MCF 10A (cell line): ENCODE measurements around the gene EPO. TPM values are rescaled to one million over a fixed set of nuclear protein-coding genes. Genes with fewer than 3 reads are reported as not detected.
A peak's percentile ranks its signal among the peaks of the same experiment; 100 is the strongest.

ENCODE experiments used
- Bru-seq: library from RNA; stranded (reverse); fragments of 400-500 nt; gene quantifications from one replicate; lab custom pipeline; 2021; lab: Mats Ljungman, UMichigan
- BruChase-seq, 2 experiments: library from RNA; stranded (reverse); fragments of 400-500 nt; gene quantifications; one replicate each; lab custom pipeline; 2021; lab: Mats Ljungman, UMichigan
- BruUV-seq: library from RNA; stranded (reverse); fragments of 400-500 nt; replicated peaks from 2 replicates; lab custom pipeline; 2021; lab: Mats Ljungman, UMichigan
- CTCF ChIA-PET: fragments of 300-600 bp; sonication (Branson Sonifier 250); formaldehyde crosslinking; extraction: SDS; loops from one replicate; lab custom pipeline; 2021; ENCODE audit warnings: antibody characterized with exemption, inconsistent platforms; lab: Yijun Ruan, JAX
- POLR2A ChIA-PET: fragments of 300-600, 350-650 bp; sonication (Branson Sonifier 250); formaldehyde crosslinking; extraction: SDS; loops from one replicate; lab custom pipeline; 2020; ENCODE audit warnings: antibody characterized with exemption, inconsistent platforms; lab: Yijun Ruan, JAX
- DNase-seq: peaks from one replicate; pipeline ENCODE4 v3.0.0-alpha.2; 2018; ENCODE audit not compliant: unreplicated experiment
- H3K27ac Mint-ChIP-seq: one replicate; pipeline ENCODE4 v1.8.0; 2022; ENCODE audit warnings: mild to moderate bottlenecking, low read depth, mixed read lengths; ENCODE audit not compliant: unreplicated experiment
- H3K27me3 Mint-ChIP-seq: one replicate; pipeline ENCODE4 v1.8.0; 2022; ENCODE audit warnings: mixed read lengths; ENCODE audit not compliant: insufficient read depth, unreplicated experiment
- H3K36me3 Mint-ChIP-seq: one replicate; pipeline ENCODE4 v1.8.0; 2022; ENCODE audit warnings: mild to moderate bottlenecking, moderate library complexity, mixed read lengths; ENCODE audit not compliant: insufficient read depth, unreplicated experiment
- H3K4me1 Mint-ChIP-seq: one replicate; pipeline ENCODE4 v1.8.0; 2022; ENCODE audit warnings: mixed read lengths; ENCODE audit not compliant: insufficient read depth, unreplicated experiment
- H3K4me3 Mint-ChIP-seq: one replicate; pipeline ENCODE4 v1.8.0; 2022; ENCODE audit warnings: mild to moderate bottlenecking, moderate library complexity, mixed read lengths; ENCODE audit not compliant: unreplicated experiment
- H3K9me3 Mint-ChIP-seq: one replicate; pipeline ENCODE4 v1.8.0; 2022; ENCODE audit warnings: mixed read lengths; ENCODE audit not compliant: unreplicated experiment
- intact Hi-C: fragments of 100-400 bp; cut with micrococcal nuclease; formaldehyde crosslinking; loops from 2 replicates; pipeline ENCODE4 v1.14.1; 2022
- long read RNA-seq: library from polyadenylated mRNA; stranded (forward); transcript quantifications from one replicate; pipeline ENCODE4 v2.0.0, GENCODE V29; 2022
- total RNA-seq: library from RNA; stranded (reverse); gene quantifications from 2 replicates; pipeline ENCODE4 v1.2.3, GENCODE V29; 2022
- TF ChIP-seq, protein P1 (sequence below): fragments of 200-600 bp; IDR thresholded peaks from one replicate; pipeline ENCODE4 v1.8.0; 2022; ENCODE audit warnings: antibody characterized with exemption, mild to moderate bottlenecking; ENCODE audit not compliant: unreplicated experiment

The EPO gene
- total RNA-seq (not detected in 2 replicates), Bru-seq, nascent RNA (percentile 15 among the genes with signal in this experiment), BruChase-seq, experiment 1, labeled RNA remaining after a 6-hour chase (percentile 26 among the genes with signal in this experiment), BruChase-seq, experiment 2, labeled RNA remaining after a 2-hour chase (percentile 17 among the genes with signal in this experiment)
- long read RNA-seq: 0 reads

DNA sequence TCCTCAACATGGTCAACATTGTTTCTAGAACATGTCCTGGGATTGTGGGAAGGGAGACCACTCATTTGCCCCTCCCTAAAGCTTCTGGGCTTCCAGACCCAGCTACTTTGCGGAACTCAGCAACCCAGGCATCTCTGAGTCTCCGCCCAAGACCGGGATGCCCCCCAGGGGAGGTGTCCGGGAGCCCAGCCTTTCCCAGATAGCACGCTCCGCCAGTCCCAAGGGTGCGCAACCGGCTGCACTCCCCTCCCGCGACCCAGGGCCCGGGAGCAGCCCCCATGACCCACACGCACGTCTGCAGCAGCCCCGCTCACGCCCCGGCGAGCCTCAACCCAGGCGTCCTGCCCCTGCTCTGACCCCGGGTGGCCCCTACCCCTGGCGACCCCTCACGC, at the start of gene EPO:
EPO (plus strand) TSS at position 190 of the 392 bp plus-strand sequence. CDS start 513 bp downstream, outside the sequence.
- Mint-ChIP-seq H3K27me3 (peaks cover 48% of the 10 kb centered on the region), H3K36me3 (no peaks in the 10 kb centered on the region), H3K4me3 (no peak within 1 kb of the TSS), H3K4me1 (peaks cover 3% of the 10 kb centered on the region), H3K27ac (no peak within 1 kb of the TSS), H3K9me3 (no peaks in the 10 kb centered on the region)
- TF ChIP-seq, protein P1, sequence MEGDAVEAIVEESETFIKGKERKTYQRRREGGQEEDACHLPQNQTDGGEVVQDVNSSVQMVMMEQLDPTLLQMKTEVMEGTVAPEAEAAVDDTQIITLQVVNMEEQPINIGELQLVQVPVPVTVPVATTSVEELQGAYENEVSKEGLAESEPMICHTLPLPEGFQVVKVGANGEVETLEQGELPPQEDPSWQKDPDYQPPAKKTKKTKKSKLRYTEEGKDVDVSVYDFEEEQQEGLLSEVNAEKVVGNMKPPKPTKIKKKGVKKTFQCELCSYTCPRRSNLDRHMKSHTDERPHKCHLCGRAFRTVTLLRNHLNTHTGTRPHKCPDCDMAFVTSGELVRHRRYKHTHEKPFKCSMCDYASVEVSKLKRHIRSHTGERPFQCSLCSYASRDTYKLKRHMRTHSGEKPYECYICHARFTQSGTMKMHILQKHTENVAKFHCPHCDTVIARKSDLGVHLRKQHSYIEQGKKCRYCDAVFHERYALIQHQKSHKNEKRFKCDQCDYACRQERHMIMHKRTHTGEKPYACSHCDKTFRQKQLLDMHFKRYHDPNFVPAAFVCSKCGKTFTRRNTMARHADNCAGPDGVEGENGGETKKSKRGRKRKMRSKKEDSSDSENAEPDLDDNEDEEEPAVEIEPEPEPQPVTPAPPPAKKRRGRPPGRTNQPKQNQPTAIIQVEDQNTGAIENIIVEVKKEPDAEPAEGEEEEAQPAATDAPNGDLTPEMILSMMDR: no peak
- ChIA-PET POLR2A (interaction anchor here (0.7 to 2.3 kb wide), 3 partner anchors 14 to 132 kb away, joined by 3 to 9 read pairs (median 4); partner anchors contain the start of genes POP7 and SLC12A9), CTCF (interaction anchor here (0.6 to 3.5 kb wide), 9 partner anchors 14 to 1552 kb away, joined by 3 to 31 read pairs (median 4); partner anchors contain the start of genes POP7 and SLC12A9)
- DNase-seq: no peak
- intact Hi-C loops: loop anchor here (1.0 to 10.0 kb wide), 2 partner anchors 132 to 335 kb away; partner anchors contain the start of gene SLC12A9
- no TSS peak for BruUV-seq

DNA sequence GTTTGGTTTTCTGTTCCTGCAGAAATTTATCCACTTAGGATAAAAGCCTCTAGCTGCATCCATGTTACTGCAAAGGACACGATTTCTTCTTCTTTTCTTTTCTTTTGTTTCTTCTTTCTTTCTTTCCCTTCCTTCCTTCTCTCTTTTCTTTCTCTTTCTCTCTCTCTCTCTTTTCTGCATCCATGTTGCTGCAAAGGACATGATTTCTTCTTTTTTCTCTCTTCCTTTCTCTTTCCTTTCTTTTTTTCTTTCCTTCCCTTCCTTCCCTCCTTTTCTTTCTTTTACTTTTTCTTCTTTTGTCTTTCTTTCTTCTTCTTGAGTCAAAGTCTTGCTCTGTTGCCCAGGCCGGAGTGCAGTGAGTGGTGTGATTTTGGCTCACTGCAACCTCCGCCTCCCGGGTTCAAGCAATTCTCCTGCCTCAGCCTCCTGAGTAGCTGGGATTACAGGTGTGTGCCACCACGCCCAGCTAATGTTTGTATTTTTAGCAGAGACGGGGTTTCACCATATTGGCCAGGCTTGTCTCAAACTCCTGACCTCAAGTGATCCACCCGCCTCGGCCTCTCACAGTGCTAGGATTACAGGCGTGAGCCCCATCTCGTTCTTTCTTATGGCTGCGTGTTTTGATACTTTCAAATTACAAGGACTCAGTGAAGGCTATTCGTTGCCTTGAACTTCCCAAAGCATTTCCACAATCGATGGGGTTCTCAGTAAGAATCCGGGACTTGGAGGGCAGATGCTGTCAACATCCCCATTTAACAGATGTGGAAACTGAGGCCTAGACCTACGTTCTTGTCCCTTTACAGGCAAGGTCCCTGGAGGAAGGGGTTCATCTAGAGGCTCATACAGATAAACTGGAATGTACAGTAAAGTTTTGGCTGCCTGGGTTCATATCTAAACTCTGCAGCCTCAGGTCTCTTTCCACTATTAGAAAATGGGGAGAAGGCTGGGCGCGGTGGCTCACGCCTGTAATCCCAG, 48.6 kb upstream of the EPO start:
- ChIA-PET CTCF (no interaction called here), POLR2A (interaction anchor here (1.4 to 1.7 kb wide), 2 partner anchors 55 to 235 kb away, joined by 3 to 6 read pairs; partner anchors contain the start of gene PPP1R35)
- Mint-ChIP-seq H3K4me3 (no peak overlapping the region), H3K36me3 (peaks cover 5% of the 10 kb centered on the region), H3K4me1 (peaks cover 11% of the 10 kb centered on the region), H3K9me3 (no peaks in the 10 kb centered on the region), H3K27ac (no peak overlapping the region), H3K27me3 (no peaks in the 10 kb centered on the region)
- no TSS peak for BruUV-seq
- intact Hi-C loops: loop anchor here (5.0 kb wide), 2 partner anchors 44 to 194 kb away; partner anchors contain the start of gene TSC22D4
- DNase-seq: no peak
- TF ChIP-seq, protein P1: no peak

DNA sequence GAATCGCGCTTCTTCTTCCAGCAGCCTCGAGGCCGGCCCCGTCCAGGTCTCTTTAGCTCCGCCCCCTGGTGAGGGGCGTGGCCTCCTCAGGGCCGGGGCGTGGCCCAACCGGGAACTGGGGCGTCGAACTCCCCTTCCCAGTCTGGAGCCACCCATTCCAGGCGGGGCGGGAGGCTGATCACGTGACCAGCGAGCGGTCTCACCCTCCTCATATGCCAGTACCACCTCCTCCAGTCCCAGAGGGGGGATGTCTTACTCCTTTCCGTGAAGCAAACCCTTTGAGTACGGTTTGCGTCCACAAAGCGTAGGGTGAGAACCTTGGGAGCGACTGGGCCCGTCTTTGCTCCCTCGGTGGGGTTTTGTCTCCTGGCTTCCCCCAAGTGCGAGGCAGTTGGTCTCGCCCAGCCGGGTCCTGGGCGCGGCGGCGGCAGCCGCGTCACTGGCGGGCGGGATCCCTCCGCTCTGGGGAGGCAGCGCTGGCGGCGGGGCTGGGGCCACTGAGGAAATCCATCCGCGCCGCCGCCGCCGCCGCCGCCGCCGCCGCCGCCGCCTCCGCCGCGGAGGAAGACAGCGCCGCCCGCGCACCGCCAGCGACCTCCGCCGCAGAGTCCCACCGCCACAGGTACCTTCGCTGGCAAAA, 46.8 kb upstream of the EPO start, which contains the start of gene GNB2:
GNB2 (plus strand) TSS at position 439 of the 640 bp plus-strand sequence. CDS start 2,526 bp downstream, outside the sequence.
- peak; percentile 99 for DNase-seq
- peaks cover 11% of the 10 kb centered on the region for H3K4me1 Mint-ChIP-seq
- peak within 1 kb of the TSS; percentile 76 for H3K4me3 Mint-ChIP-seq
- H3K27me3 Mint-ChIP-seq: no peaks in the 10 kb centered on the region
- BruUV-seq: no TSS peak
- intact Hi-C loops: loop anchor here (5.0 kb wide), 2 partner anchors 46 to 196 kb away; partner anchors contain the start of gene TSC22D4
- TF ChIP-seq, protein P1: no peak
- peak within 1 kb of the TSS; percentile 94 for H3K27ac Mint-ChIP-seq
- ChIA-PET POLR2A (interaction anchor here (0.6 to 1.7 kb wide), 25 partner anchors 10 to 441 kb away, joined by 3 to 23 read pairs (median 4); partner anchors contain the start of genes FBXO24, GIGYF1, LRCH4 and MOSPD3), CTCF (interaction anchor here (0.6 to 1.3 kb wide), 5 partner anchors 15 to 61 kb away, joined by 3 to 5 read pairs (median 4); partner anchors contain the start of genes MOSPD3 and POP7)
- no peaks in the 10 kb centered on the region for H3K9me3 Mint-ChIP-seq
- peaks cover 20% of the 10 kb centered on the region for H3K36me3 Mint-ChIP-seq
